DND-41 (cell line): ENCODE measurements around the gene CYP39A1.

Source experiments
- ATAC-seq: fragments of 200-7000 bp; cut with Tn5 transposase; 3 replicates; pipeline ENCODE4 v1.9.1; 2021; ENCODE audit warnings: low read depth; ENCODE audit not compliant: insufficient read depth
- DNase-seq: peaks from one replicate; pipeline ENCODE4 v3.0.0-alpha.2; 2020
- H2AFZ ChIP-seq: 2 replicates; pipeline ENCODE4 v1.6.0; 2012; ENCODE audit warnings: low read depth, low read length
- H3K27ac ChIP-seq: 2 replicates; pipeline ENCODE4 v1.5.1; 2012; ENCODE audit warnings: low read length, inconsistent platforms
- H3K27me3 ChIP-seq: fragments of 200-600 bp; sonication (generic); 2 replicates; pipeline ENCODE4 v1.6.0; 2012; ENCODE audit warnings: low read length, mild to moderate bottlenecking, inconsistent platforms; ENCODE audit not compliant: insufficient read depth, poor library complexity
- H3K36me3 ChIP-seq: 2 replicates; pipeline ENCODE4 v1.5.1; 2012; ENCODE audit warnings: low read length, inconsistent platforms; ENCODE audit not compliant: insufficient read depth
- H3K4me1 ChIP-seq: 2 replicates; pipeline ENCODE4 v1.5.1; 2012; ENCODE audit warnings: mild to moderate bottlenecking, low read length; ENCODE audit not compliant: insufficient read depth
- H3K4me2 ChIP-seq: 2 replicates; pipeline ENCODE4 v1.6.0; 2012; ENCODE audit warnings: mild to moderate bottlenecking, moderate library complexity, low read length, inconsistent platforms; ENCODE audit not compliant: insufficient read depth
- H3K4me3 ChIP-seq, 2 experiments: fragments of 200-600 bp in 1 of 2; shearing (Covaris generic) in 1 of 2; 2 replicates each; pipeline ENCODE4 v1.5.1; 2012 to 2016; ENCODE audit warnings: inconsistent platforms in 2 of 2, low read length in 2 of 2, mild to moderate bottlenecking in 2 of 2, low read depth in 1 of 2, moderate library complexity in 1 of 2
- H3K79me2 ChIP-seq: 2 replicates; pipeline ENCODE4 v1.6.0; 2012; ENCODE audit warnings: low read length, inconsistent platforms; ENCODE audit not compliant: insufficient read depth
- H3K9ac ChIP-seq: 2 replicates; pipeline ENCODE4 v1.6.0; 2012; ENCODE audit warnings: low read depth, mild to moderate bottlenecking, inconsistent platforms, low read length, moderate library complexity
- H3K9me3 ChIP-seq: 2 replicates; pipeline ENCODE4 v1.5.1; 2012; ENCODE audit warnings: low read length, moderate library complexity, mild to moderate bottlenecking, inconsistent platforms; ENCODE audit not compliant: insufficient read depth, severe bottlenecking
- H4K20me1 ChIP-seq: 2 replicates; pipeline ENCODE4 v1.6.0; 2012; ENCODE audit warnings: low read length; ENCODE audit not compliant: insufficient read depth
- EZH2 ChIP-seq: IDR thresholded peaks from 3 replicates; pipeline ENCODE4 v1.6.1; 2012; ENCODE audit warnings: borderline replicate concordance, low read depth, mild to moderate bottlenecking, moderate library complexity, low read length, inconsistent platforms; ENCODE audit not compliant: severe bottlenecking
- TF ChIP-seq, protein P1 (sequence below): IDR thresholded peaks from 2 replicates; pipeline ENCODE4 v1.5.1; 2012; ENCODE audit warnings: borderline replicate concordance, low read length, moderate library complexity, mild to moderate bottlenecking; ENCODE audit not compliant: poor library complexity, severe bottlenecking; ENCODE audit errors: extremely low read depth

The CYP39A1 gene

DNA sequence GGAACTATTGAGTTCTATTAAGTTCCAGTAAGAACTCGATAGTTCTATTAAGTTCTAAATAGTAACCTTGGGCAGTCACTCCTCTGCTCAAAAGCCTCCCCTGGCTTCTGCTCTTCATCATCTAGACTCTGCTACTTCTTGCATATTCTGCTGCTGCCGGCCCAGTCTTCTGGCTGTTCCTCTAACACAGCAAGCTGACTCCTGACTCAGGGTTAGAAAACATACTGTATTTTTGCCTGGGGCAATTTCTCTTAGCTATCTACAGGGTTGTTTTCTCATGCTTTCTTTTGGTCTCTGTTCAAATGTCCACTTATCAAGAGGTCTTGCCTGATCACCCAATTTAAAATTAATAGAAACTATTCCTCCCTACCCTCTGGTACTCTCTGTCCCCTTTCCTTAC is 14.8 kb upstream of the CYP39A1 start:
- TF ChIP-seq EZH2 = no peak
- TF ChIP-seq, protein P1, sequence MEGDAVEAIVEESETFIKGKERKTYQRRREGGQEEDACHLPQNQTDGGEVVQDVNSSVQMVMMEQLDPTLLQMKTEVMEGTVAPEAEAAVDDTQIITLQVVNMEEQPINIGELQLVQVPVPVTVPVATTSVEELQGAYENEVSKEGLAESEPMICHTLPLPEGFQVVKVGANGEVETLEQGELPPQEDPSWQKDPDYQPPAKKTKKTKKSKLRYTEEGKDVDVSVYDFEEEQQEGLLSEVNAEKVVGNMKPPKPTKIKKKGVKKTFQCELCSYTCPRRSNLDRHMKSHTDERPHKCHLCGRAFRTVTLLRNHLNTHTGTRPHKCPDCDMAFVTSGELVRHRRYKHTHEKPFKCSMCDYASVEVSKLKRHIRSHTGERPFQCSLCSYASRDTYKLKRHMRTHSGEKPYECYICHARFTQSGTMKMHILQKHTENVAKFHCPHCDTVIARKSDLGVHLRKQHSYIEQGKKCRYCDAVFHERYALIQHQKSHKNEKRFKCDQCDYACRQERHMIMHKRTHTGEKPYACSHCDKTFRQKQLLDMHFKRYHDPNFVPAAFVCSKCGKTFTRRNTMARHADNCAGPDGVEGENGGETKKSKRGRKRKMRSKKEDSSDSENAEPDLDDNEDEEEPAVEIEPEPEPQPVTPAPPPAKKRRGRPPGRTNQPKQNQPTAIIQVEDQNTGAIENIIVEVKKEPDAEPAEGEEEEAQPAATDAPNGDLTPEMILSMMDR = no peak
- no peak overlapping the region for H3K9ac ChIP-seq

GRCh38 chr6:46661483-46661882 is 8.9 kb upstream of the CYP39A1 start:
- H3K9me3 ChIP-seq = no peaks in the 10 kb centered on the region
- no peak overlapping the region for H3K4me3 ChIP-seq
- TF ChIP-seq, protein P1 = no peak
- TF ChIP-seq EZH2 = no peak
- no peaks in the 10 kb centered on the region for H3K79me2 ChIP-seq
- no peaks in the 10 kb centered on the region for H4K20me1 ChIP-seq
- H2AFZ ChIP-seq = no peak overlapping the region
- DNase-seq = no peak
- H3K9ac ChIP-seq = no peak overlapping the region
- no peak for ATAC-seq
- H3K4me2 ChIP-seq = no peak overlapping the region
- no peak overlapping the region for H3K27ac ChIP-seq
- H3K4me1 ChIP-seq = no peaks in the 10 kb centered on the region
- no peaks in the 10 kb centered on the region for H3K36me3 ChIP-seq
- peaks cover 5% of the 10 kb centered on the region for H3K27me3 ChIP-seq

More for the DNA sequence above, 14.8 kb upstream of the CYP39A1 start:
- H3K4me1 ChIP-seq = no peaks in the 10 kb centered on the region
- no peaks in the 10 kb centered on the region for H3K79me2 ChIP-seq
- H3K27me3 ChIP-seq = peaks cover 5% of the 10 kb centered on the region
- ATAC-seq = no peak
- no peaks in the 10 kb centered on the region for H4K20me1 ChIP-seq
- no peak for DNase-seq
- H3K9me3 ChIP-seq = no peaks in the 10 kb centered on the region
- no peak overlapping the region for H2AFZ ChIP-seq
- no peak overlapping the region for H3K4me3 ChIP-seq
- H3K27ac ChIP-seq = no peak overlapping the region
- H3K36me3 ChIP-seq = no peaks in the 10 kb centered on the region
- H3K4me2 ChIP-seq = no peak overlapping the region

DNA sequence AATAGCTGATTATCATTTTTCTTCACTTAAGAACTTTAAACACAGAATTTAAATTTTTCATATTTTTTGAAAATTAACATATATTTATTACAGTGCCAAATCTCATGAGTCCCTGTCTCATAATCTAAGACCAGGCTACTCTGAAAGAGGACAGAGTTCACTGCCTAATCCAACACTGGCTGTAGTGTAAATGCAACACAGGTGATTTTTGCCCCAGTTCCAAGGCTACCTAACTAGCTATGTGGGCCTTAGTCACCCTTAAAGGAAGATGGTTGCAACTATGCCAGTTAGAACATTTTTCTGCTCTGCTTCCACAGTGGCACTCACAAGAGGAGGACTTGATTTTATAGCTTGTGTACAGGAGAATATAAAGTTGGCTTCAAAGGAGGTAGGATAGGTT is 5.0 kb upstream of the CYP39A1 start:
- no peak overlapping the region for H3K27ac ChIP-seq
- H3K9ac ChIP-seq = no peak overlapping the region
- no peak overlapping the region for H3K4me3 ChIP-seq
- no peaks in the 10 kb centered on the region for H3K79me2 ChIP-seq
- no peaks in the 10 kb centered on the region for H3K9me3 ChIP-seq
- no peak for TF ChIP-seq EZH2
- TF ChIP-seq, protein P1 = no peak
- H4K20me1 ChIP-seq = no peaks in the 10 kb centered on the region
- ATAC-seq (no peak), DNase-seq (no peak)
- peaks cover 2% of the 10 kb centered on the region for H3K27me3 ChIP-seq
- no peak overlapping the region for H2AFZ ChIP-seq
- no peak overlapping the region for H3K4me2 ChIP-seq
- no peaks in the 10 kb centered on the region for H3K36me3 ChIP-seq
- H3K4me1 ChIP-seq = no peaks in the 10 kb centered on the region

DNA sequence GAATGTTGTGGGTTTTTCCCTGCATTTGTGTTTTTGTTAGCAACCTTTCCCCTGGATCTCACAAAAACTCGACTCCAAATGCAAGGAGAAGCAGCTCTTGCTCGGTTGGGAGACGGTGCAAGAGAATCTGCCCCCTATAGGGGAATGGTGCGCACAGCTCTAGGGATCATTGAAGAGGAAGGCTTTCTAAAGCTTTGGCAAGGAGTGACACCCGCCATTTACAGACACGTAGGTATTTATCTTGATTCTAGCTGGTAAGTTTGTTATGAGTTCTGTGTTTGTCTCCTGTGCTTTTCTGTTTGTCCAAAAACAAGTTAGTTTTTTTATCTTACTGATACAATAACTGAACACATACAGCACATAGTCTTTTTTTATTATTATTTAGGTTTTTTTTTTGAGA is 3.2 kb upstream of the CYP39A1 start:
- no peaks in the 10 kb centered on the region for H3K9me3 ChIP-seq
- TF ChIP-seq, protein P1 = no peak
- TF ChIP-seq EZH2 = no peak
- no peak overlapping the region for H3K4me3 ChIP-seq
- DNase-seq (no peak), ATAC-seq (no peak)
- H2AFZ ChIP-seq = no peak overlapping the region
- H3K79me2 ChIP-seq = no peaks in the 10 kb centered on the region
- H4K20me1 ChIP-seq = no peaks in the 10 kb centered on the region
- H3K36me3 ChIP-seq = no peaks in the 10 kb centered on the region
- no peaks in the 10 kb centered on the region for H3K27me3 ChIP-seq
- no peak overlapping the region for H3K27ac ChIP-seq
- no peak overlapping the region for H3K4me2 ChIP-seq
- no peaks in the 10 kb centered on the region for H3K4me1 ChIP-seq
- no peak overlapping the region for H3K9ac ChIP-seq
